ENCODE data around the gene FCRL2. TPM values are rescaled to one million over a fixed set of nuclear protein-coding genes. Genes with fewer than 3 reads are reported as not detected.

Gene FCRL2
- total RNA-seq, 1 donor from 2014 or later = not detected

DNA sequence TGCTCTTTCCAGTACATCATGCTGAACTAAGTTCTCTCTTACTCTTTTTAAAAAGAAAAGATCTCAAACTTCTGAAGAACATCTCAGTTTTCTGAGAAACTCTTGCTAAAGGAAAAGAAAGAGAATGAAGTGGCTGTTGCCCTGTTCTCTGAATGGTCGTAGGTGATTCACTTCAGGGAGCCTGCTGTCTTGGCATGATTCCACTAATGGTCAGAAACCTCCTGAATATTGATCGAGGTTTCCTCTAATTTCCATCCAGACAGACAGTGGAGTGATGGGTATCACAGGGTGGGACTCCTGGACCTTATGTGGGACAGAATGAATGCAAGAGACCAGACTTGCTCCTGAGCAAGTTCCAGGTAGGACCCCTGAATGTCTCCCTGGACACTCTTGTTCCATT lies 2.5 kb downstream of the FCRL2 start:
- TF ChIP-seq, protein P1, sequence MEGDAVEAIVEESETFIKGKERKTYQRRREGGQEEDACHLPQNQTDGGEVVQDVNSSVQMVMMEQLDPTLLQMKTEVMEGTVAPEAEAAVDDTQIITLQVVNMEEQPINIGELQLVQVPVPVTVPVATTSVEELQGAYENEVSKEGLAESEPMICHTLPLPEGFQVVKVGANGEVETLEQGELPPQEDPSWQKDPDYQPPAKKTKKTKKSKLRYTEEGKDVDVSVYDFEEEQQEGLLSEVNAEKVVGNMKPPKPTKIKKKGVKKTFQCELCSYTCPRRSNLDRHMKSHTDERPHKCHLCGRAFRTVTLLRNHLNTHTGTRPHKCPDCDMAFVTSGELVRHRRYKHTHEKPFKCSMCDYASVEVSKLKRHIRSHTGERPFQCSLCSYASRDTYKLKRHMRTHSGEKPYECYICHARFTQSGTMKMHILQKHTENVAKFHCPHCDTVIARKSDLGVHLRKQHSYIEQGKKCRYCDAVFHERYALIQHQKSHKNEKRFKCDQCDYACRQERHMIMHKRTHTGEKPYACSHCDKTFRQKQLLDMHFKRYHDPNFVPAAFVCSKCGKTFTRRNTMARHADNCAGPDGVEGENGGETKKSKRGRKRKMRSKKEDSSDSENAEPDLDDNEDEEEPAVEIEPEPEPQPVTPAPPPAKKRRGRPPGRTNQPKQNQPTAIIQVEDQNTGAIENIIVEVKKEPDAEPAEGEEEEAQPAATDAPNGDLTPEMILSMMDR (conservative IDR thresholded peaks at IDR 0.05; ENCODE audit: low read depth, low read length) = no peak
- H3K4me3 ChIP-seq (ENCODE audit: low read depth, low read length) = no peak overlapping the region

DNA sequence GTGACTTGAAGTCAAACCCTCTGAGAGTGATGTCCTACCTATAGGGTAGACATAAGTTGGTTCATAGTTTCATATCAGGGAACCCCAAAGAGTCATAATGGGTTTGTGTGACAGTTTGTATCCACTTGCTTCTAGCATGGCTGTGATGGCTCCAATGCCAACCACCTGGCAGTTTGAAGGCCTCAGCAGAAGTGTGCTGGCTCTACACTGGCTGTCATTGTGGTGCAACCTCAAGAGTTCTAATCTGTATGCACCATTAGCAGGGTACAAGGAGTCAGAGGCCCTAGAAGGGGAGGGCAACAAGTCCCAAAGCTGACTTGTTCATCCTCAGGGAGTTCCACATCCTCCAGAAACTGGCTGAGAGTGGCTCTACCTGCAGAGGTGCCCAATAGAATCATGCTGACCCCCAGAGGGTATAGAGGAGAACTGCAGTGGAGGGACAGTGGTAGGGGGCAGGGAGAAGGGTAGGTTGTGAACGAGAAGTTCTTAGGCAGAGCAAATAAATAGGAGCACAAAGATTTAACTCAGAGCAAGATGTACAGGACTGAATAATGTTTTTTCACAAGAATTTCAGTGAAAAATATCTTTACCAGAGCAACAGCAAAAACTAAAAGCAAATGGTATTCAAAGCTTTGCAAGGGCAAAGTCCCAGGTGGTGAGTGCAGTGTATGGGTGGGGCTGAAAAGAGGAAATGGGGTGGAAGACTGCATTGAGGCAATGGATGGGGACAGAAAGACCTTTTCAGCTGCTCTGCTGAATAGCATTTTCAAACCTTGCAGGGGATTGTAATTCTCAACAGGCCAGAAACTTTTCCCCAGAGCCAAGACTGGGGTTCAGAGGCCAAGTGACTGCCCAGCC lies 3.2 kb downstream of the FCRL2 start:
- DNase-seq (ENCODE audit: low read depth) = no peak
- H3K4me3 ChIP-seq (ENCODE audit: low read depth, low read length) = no peak overlapping the region
- TF ChIP-seq, protein P1 (conservative IDR thresholded peaks at IDR 0.05; ENCODE audit: low read depth, low read length) = peak; percentile 40

More for the DNA sequence above, 2.5 kb downstream of the FCRL2 start:
- DNase-seq (ENCODE audit: low read depth) = no peak

DNA sequence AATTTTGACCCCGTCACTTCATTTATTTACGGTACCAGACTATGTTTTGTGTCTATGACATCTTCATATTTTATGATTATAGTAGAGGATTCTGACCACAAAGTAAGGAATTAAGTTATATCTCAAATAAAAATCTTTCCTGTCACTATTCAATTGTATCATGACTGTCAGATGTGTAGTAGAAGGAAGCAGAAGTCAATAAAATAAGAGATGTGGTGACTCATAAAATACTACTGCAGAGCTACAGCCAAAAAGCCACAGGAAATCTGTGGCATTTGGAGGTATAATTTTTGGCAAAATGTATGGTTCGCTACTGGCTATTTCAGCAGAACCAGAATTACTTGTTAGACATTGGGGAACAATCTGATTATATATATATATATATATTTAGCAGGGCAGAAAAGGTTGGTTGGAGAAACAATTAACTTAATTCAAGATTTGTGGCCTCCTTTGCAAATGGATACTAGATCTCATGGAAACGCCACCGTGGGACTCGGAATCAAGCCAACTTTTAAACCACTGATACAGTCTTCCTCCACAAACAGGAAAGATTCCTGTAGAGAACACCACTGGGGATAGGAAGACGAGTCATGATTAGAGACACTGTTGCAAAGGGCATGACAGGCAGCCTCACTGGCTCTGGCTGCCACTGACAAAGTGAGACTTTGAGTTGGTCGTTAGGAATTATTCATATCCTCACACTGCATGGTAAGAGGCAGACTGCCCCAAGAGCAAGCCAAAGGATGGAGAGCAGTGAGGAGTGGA lies 5.1 kb downstream of the FCRL2 start:
- H3K4me3 ChIP-seq (ENCODE audit: low read depth, low read length) = no peak overlapping the region
- no peak for DNase-seq (ENCODE audit: low read depth)
- TF ChIP-seq, protein P1 (conservative IDR thresholded peaks at IDR 0.05; ENCODE audit: low read depth, low read length) = no peak

DNA sequence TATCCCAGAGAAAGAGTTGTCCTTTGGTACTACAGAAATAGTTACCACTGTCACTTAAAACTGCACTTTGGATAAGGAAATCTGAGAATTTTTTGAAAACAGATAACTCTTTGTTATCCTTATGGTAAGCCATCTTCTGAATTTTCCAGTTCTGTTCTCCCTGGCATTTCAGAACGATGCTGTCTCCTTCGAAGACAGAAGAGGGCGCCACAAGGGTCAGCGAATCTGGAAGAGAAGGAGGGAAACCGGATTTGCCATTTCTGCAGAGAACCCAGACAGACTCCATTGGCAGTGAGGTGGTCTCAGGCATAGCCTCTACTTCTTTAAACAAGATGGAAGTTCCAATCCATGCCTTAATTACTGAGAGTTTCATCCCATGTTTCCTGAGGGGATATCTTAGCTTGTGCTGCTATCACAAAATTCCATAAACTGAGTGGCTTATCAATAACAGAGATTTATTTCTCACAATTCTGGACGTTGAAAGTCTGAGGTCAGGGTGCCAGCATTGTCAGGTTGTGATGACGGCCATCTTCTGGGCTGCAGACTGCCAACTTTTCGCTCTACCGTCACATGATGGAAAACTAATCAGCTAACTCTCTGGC lies 6.4 kb downstream of the FCRL2 start:
- DNase-seq (ENCODE audit: low read depth) = no peak
- no peak overlapping the region for H3K4me3 ChIP-seq (ENCODE audit: low read depth, low read length)
- TF ChIP-seq, protein P1 (conservative IDR thresholded peaks at IDR 0.05; ENCODE audit: low read depth, low read length) = peak; percentile 57

DNA sequence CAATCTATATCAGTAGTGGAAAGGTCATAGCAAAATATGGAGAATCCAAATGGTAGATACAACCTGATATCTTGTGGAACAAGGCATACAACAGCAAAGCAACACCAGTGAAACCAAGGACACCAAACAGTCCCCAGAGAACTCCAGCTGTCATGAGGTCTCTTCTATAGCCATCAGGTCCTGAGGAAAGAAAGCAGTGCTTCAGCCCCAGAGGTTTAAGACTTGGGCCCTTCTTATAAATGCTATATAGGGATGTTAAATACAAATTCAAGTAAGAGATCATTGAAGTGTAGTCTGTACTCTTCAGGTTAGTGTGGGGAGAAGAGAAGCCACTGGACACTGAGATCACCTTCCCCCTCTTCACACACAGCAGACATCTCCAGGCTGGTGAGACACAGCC lies 10.1 kb downstream of the FCRL2 start:
- no peak for DNase-seq (ENCODE audit: low read depth)
- no peak overlapping the region for H3K4me3 ChIP-seq (ENCODE audit: low read depth, low read length)
- TF ChIP-seq, protein P1 (conservative IDR thresholded peaks at IDR 0.05; ENCODE audit: low read depth, low read length) = no peak

DNA sequence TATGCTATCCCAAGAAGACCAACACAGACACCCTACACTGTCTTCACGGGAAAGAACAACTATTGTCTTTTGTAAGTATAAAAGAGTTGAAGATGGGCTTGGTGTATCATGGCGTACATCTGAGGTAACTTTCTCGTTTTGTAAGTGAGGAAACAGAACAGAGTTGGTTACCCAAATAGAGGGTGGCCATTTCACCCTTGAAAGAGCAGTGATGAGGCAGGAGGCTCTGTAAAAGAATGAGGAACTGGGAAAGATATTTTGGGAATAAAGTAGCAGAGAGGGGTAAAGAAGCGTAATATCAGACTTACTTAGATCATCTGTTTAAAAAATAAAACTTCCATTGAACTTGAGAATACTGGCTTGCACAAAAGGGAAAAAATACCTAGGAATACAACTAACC lies 18.9 kb downstream of the FCRL2 start:
- TF ChIP-seq, protein P1 (conservative IDR thresholded peaks at IDR 0.05; ENCODE audit: low read depth, low read length) = no peak
- DNase-seq (ENCODE audit: low read depth) = no peak
- H3K4me3 ChIP-seq (ENCODE audit: low read depth, low read length) = no peak overlapping the region
